Measurements from ENCODE around the gene GDF10.

GRCh38 chr10:47323636-47324296 lies 23.8 kb downstream of the GDF10 start:
- TF ChIP-seq CTCF (IDR thresholded peaks at IDR 0.05) (no peak), EP300 (IDR thresholded peaks at IDR 0.05) (no peak), POLR2A (IDR thresholded peaks at IDR 0.05) (no peak)
